ENCODE measurements around the gene NINJ2.

DNA sequence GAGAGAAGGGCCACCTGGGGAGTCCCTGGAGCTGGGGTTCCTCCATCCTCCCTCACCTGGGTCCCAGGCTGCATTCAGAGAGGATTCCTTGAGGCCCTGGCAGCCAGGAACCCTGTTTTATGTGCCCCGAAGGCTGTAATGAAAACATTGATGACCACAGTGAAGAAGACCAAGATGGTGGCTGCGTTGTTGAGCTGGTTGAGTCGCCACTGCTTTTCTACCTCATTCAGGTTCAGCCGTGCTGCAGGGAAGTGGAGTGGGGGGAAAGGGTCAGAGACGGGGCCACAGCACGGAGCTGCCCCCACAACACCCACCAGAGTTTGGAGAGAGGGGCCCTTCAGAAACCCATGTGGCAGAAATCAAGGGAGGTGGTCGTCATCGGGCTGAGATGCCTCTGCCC lies 98.1 kb downstream of the NINJ2 start:
- TF ChIP-seq, protein P1, sequence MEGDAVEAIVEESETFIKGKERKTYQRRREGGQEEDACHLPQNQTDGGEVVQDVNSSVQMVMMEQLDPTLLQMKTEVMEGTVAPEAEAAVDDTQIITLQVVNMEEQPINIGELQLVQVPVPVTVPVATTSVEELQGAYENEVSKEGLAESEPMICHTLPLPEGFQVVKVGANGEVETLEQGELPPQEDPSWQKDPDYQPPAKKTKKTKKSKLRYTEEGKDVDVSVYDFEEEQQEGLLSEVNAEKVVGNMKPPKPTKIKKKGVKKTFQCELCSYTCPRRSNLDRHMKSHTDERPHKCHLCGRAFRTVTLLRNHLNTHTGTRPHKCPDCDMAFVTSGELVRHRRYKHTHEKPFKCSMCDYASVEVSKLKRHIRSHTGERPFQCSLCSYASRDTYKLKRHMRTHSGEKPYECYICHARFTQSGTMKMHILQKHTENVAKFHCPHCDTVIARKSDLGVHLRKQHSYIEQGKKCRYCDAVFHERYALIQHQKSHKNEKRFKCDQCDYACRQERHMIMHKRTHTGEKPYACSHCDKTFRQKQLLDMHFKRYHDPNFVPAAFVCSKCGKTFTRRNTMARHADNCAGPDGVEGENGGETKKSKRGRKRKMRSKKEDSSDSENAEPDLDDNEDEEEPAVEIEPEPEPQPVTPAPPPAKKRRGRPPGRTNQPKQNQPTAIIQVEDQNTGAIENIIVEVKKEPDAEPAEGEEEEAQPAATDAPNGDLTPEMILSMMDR (IDR thresholded peaks at IDR 0.05): no peak
- no peak for TF ChIP-seq POLR2A (IDR thresholded peaks at IDR 0.05)
